Fibroblast of mammary gland (primary cell): ENCODE data around the gene CHCHD3.

Experiments used
- DNase-seq: peaks from one replicate; pipeline ENCODE4 v3.0.0-alpha.2; 2010; ENCODE audit warnings: low read depth
- H3K4me3 ChIP-seq: 2 replicates; pipeline ENCODE4 v1.5.1; 2011; ENCODE audit warnings: low read depth, mild to moderate bottlenecking, low read length, moderate library complexity; ENCODE audit not compliant: control insufficient read depth
- TF ChIP-seq, protein P1 (sequence below): conservative IDR thresholded peaks from 2 replicates; pipeline ENCODE4 v1.5.1; 2011; ENCODE audit warnings: low read depth, low read length, inconsistent platforms; ENCODE audit not compliant: control insufficient read depth, insufficient read depth

Gene CHCHD3

DNA sequence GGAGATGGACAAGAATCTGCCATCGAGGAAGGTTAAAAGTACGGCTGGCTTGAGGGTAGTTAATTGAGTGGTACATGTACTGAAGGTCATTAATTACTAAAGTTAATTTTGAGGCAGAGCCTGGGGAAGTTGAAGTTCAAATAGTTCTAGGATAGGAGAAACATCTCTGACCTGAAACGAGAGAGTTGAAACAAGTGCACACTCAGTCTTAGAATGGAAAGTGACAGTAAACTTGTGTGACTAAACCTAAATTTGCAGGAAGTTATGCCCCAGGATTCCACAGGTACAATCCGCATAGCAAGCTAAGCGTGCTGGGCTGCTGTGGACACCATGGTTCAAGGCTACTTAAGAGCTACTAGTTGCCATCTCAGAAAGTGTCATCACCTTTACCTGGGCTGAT lies 209.9 kb downstream of the CHCHD3 start:
- H3K4me3 ChIP-seq, result no peak overlapping the region
- no peak for DNase-seq
- TF ChIP-seq, protein P1, sequence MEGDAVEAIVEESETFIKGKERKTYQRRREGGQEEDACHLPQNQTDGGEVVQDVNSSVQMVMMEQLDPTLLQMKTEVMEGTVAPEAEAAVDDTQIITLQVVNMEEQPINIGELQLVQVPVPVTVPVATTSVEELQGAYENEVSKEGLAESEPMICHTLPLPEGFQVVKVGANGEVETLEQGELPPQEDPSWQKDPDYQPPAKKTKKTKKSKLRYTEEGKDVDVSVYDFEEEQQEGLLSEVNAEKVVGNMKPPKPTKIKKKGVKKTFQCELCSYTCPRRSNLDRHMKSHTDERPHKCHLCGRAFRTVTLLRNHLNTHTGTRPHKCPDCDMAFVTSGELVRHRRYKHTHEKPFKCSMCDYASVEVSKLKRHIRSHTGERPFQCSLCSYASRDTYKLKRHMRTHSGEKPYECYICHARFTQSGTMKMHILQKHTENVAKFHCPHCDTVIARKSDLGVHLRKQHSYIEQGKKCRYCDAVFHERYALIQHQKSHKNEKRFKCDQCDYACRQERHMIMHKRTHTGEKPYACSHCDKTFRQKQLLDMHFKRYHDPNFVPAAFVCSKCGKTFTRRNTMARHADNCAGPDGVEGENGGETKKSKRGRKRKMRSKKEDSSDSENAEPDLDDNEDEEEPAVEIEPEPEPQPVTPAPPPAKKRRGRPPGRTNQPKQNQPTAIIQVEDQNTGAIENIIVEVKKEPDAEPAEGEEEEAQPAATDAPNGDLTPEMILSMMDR, result no peak

DNA sequence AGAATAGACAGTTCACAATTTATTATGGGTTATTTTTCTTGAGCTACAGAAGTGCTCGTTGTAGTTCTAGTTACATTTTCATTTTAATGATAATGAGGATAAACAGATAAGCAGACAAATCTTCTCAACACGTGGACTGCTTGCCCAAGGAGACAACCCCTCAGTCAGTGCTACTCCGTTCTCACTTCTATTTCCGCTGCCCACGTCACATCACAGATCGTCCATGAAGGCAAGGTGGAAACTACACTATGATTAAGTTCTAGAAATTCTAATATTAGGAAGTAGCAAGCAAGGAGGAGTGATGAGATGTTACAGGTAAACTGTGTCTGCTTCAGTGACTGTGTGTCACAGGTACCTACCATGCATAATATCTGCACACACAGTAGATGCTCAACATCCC lies 210.5 kb downstream of the CHCHD3 start:
- TF ChIP-seq, protein P1, result no peak
- no peak for DNase-seq
- H3K4me3 ChIP-seq, result no peak overlapping the region

DNA sequence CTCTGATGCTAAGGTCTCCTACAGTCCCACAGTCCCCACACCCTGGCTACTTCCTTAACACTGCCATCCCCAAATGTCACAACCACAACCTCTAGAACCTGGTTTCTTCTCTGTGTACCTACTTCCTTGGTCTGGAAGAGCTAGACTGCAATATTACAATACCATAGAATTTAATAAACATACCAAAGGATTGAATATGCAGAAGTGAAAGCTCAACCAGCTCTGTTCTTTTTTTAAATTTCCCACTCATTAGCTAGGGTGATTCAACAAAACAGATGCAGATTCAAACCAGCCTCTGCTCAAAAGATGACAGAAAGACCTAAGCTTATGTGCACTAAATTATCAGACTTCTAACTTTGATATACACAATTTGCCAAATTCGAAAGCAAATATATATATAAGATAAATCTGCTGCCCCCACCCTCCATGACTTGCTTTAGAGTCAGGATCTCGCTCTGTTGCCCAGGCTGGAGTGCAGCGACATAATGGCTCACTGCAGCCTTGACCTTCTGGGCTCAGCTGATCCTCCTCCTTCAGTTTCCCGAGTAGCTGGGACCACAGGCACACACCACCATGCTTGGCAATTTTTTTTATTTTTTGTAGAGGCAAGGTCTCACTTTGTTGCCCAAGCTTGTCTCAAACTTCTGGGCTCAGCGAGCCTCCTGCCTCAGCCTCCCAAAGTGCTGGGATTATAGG lies 212.6 kb downstream of the CHCHD3 start:
- no peak for DNase-seq
- TF ChIP-seq, protein P1, result no peak
- H3K4me3 ChIP-seq, result no peak overlapping the region

DNA sequence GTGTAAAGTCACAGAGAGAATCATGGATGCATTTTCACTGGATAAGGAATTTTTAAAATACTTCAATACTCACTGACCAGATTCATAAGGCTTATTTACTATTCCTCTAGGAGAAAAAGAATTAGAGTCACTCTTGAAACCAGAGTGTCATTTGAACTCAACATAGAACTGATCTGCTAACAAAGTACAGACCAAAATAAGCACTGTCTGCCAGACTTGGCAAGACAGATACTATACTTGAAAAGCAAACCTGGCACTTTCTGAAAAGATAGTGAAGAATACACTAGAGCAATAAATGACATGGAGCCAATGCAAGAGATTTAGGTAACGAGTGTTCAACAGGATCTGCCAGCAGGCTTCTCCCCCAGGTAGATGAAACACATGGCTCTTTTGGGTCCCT lies 215.3 kb downstream of the CHCHD3 start:
- TF ChIP-seq, protein P1, result no peak

DNA sequence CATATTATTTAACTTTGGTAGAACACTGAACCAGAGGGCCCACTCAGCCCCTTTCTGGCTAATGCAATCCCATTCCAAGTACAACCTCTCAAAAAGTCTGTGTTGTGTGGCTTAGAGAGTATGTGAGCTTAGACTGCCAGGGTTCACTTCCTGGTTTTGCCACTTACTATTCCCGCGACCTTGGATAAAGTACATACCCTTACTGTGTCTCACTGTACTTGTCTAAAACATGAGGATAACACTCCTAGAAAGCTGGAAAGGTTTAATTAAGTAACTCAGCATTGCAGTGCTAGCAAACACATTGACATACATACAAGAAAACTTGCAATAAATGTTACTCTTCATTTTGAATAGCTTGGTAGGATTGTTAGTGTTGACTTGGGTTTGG lies 215.8 kb downstream of the CHCHD3 start:
- H3K4me3 ChIP-seq, result no peak overlapping the region
- TF ChIP-seq, protein P1, result no peak
- peak; percentile 12 for DNase-seq

More for the DNA sequence above, 215.3 kb downstream of the CHCHD3 start:
- no peak overlapping the region for H3K4me3 ChIP-seq
- DNase-seq, result no peak

DNA sequence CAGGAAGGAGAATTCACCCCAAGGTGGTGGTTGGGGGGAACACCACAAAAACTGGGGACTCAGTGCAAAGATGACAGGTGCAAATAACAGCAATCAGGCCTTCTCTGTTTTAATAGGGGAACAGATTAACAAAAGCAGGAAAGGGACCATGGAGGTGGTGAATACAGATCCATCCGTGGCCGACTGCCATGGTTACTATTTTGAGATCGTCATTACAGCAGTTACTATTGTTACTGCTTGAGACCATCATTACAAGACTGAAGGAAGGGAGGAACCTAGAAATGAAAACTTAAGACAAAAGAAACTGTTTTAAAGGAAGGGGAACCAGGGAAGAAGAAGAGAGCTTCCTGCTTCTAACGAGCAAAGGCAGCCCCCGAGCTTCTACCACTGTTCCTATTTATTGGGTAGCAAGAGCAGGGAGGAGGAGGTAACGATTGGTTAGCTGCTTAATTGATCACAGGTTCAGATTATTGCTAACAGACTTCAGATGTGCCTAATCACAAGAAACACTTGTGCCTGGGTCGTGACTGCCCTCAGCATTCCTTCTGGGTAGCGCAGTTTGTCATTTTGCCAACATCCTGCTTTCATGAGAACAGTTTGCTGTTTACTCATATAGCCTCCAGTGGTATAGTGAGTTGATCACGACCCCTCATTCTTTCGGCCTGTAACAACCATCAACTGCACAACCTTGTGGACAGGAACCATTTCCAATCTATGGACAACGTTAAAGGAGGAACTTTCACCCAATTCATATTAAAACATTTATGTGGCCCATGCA lies 216.3 kb downstream of the CHCHD3 start:
- TF ChIP-seq, protein P1, result no peak
- DNase-seq, result peak; percentile 72
- H3K4me3 ChIP-seq, result no peak overlapping the region
